Measurements from ENCODE around the gene ACSF2.
"Not testable (repeated sequence)": the region's sequence is repeated elsewhere in the genome, so short reads cannot be mapped to it uniquely, and the experiment has no call there.

Gene ACSF2

DNA sequence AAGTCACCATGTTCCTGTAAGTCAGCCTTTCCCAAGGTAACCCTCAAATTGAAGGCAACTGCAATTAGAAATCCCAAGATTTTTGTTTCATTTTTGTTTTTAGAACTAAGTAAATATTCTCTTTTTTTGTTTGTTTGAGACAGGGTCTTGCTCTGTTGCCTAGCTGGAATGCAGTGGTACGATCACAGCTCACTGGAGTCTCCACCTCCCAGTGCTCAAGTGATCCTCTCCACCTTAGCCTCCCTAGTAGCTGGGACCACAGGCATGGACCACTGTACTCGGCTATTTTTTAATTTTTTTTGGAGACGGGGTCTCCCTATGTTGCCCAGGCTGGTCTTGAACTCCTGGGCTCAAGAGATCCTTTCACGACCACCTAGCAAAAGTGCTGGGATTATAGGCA, 18.1 kb upstream of the ACSF2 start:
- FAIRE-seq: no peak
- DNase-seq (ENCODE audit: insufficient read length, low spot score): no peak
- TF ChIP-seq POLR2A (IDR thresholded peaks at IDR 0.05; ENCODE audit: low read depth, low read length): no peak
- TF ChIP-seq TAF1 (IDR thresholded peaks at IDR 0.05; ENCODE audit: low read depth, low read length): no peak
- TF ChIP-seq PAX5 (IDR thresholded peaks at IDR 0.05; ENCODE audit: insufficient read depth, low read length, severe bottlenecking): no peak
- TF ChIP-seq POLR2AphosphoS5 (IDR thresholded peaks at IDR 0.05; ENCODE audit: low read depth, low read length): no peak

DNA sequence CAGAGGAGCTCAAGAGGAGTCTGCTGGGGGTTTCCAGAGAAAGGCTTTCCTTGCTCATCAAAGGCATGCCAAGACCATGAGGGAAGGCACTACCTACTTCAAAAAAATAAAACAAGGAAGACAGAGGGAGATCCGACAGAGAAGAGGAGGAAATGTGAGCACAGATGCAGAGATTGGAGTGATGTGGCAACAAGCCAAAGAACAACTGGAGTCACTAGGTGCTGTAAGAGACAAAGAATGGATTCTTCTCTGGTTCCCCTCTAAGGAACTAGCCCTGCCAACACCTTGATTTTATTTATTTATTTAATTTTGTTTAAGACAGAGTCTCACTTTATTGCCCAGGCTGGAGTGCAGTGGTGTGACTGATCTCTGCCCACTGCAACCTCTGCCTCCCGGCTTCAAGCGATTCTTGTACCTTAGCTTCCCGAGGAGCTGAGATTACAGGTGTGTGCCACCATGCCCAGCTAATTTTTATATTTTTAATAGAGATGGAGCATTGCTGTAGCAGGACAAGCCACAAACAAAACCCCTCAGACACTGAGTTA, 13.8 kb upstream of the ACSF2 start:
- FAIRE-seq (no peak), DNase-seq (ENCODE audit: insufficient read length, low spot score) (no peak)
- TF ChIP-seq SPI1 (IDR thresholded peaks at IDR 0.05; ENCODE audit: low read depth, low read length) (no peak), TAF1 (IDR thresholded peaks at IDR 0.05; ENCODE audit: low read depth, low read length) (no peak), POLR2AphosphoS5 (IDR thresholded peaks at IDR 0.05; ENCODE audit: low read depth, low read length) (no peak), PAX5 (IDR thresholded peaks at IDR 0.05; ENCODE audit: insufficient read depth, low read length, severe bottlenecking) (no peak), POU2F2 (IDR thresholded peaks at IDR 0.05; ENCODE audit: low read depth, low read length) (no peak), POLR2A (IDR thresholded peaks at IDR 0.05; ENCODE audit: low read depth, low read length) (no peak)

DNA sequence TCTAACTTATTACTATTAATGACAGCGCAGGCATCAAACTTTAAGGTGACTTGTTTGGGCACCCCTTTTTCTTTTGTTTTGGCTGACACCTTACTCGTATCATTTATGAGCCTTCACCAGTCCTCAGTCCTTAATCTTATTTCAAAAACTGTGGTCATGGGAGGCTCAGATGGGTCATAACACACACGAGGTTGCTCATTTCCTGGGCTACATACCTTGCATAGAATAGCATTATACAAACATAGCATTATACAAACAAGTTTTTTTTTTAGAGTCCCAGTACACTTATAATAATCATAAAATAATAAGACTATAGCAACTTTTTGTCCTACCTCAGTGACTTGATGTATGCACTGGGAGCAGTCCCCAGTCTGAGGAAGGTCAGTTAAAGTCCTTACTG, 11.2 kb upstream of the ACSF2 start:
- TF ChIP-seq SPI1 (IDR thresholded peaks at IDR 0.05; ENCODE audit: low read depth, low read length) (no peak), PAX5 (IDR thresholded peaks at IDR 0.05; ENCODE audit: insufficient read depth, low read length, severe bottlenecking) (no peak), POLR2A (IDR thresholded peaks at IDR 0.05; ENCODE audit: low read depth, low read length) (no peak), POLR2AphosphoS5 (IDR thresholded peaks at IDR 0.05; ENCODE audit: low read depth, low read length) (no peak), TAF1 (IDR thresholded peaks at IDR 0.05; ENCODE audit: low read depth, low read length) (no peak), POU2F2 (IDR thresholded peaks at IDR 0.05; ENCODE audit: low read depth, low read length) (no peak)
- no peak for FAIRE-seq
- no peak for DNase-seq (ENCODE audit: insufficient read length, low spot score)

DNA sequence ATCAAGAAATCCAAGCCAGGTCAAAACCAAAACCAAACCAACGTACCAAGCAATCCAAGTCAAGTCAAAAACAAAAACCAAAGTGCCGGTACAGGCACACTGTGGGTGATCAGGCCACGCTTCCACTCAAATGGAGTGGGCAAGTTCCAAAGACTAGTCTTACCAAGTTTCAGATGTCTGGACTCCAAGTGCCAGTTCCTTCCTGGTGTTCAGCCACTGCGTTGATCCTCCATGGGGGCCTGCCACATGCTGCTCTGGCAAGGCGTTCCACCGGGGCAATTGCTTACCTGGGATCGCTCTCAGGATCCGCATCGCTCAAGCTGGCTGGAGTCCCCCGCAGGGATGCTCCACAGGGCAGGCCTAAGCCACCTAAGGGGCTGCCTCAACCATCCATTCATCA, 6.4 kb upstream of the ACSF2 start:
- FAIRE-seq; DNase-seq (ENCODE audit: insufficient read length, low spot score): not testable (repeated sequence)

DNA sequence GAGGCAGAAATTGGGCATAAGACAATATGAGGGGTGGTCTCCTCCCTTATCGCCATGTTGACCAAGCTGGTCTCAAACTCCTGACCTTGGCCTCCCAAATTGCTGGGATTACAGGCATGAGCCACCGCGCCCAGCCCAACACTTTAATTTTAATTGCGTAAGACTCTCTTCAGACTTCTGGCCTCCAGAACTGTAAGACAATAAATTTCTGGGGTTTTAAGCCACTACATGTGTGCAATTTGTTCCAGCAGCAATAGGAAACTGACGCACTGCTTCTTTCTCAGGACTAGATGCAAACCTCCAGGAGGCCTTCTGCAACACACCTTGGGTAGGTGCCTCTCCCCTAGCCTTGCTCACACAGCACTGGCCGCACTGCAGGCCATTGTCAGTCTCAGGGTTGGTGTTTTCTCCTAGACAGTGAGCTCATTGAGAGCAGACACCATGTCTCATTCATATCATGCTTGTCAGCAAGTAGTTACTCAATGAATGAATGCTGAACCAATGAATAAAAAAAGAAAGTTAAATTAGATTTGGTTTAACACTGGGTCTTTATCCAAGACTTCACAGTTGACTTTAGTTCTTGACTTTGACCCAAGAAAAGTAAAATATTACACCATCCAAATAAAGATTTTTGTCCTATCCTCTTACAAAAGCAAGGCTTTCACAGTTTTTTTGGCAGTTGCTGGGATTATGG, 5.5 kb upstream of the ACSF2 start:
- no peak for FAIRE-seq
- DNase-seq (ENCODE audit: insufficient read length, low spot score): no peak
- TF ChIP-seq SPI1 (IDR thresholded peaks at IDR 0.05; ENCODE audit: low read depth, low read length): no peak
- no peak for TF ChIP-seq POU2F2 (IDR thresholded peaks at IDR 0.05; ENCODE audit: low read depth, low read length)
- TF ChIP-seq POLR2AphosphoS5 (IDR thresholded peaks at IDR 0.05; ENCODE audit: low read depth, low read length): no peak
- no peak for TF ChIP-seq PAX5 (IDR thresholded peaks at IDR 0.05; ENCODE audit: insufficient read depth, low read length, severe bottlenecking)
- no peak for TF ChIP-seq TAF1 (IDR thresholded peaks at IDR 0.05; ENCODE audit: low read depth, low read length)
- TF ChIP-seq POLR2A (IDR thresholded peaks at IDR 0.05; ENCODE audit: low read depth, low read length): no peak

DNA sequence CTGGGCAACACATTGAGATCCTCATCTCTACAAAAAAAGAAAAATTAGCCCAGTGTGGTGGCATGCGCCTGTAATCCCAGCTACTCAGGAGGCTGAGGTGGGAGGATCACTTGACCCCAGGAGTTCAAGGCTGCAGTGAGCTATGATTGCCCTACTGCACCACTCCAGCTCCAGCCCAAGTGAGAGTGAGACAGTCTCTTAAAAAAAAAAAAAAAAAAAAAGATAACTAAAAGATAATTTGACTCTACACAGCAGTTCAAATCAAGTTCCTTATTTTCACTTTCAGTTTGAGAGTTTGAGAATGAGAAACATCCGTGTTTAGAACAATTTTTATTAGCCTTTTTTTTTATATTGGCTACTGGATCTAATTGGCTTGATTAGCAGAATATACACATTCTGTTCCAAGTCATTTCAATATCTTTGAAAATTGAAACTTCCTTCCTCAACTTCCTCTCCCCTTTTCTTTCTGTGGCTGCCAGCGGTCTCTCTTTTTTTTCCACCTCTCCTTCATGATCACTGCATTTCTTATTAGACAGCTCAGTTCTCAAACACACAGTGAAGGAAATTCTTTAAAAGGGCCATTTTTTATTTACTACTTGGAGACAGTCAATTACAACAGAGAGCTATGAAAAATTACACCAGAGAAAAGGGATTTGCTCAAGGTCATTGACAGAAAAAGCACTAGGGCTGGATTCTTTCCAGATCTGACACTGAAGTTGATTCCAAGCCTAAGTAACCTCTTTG, 4.5 kb upstream of the ACSF2 start:
- FAIRE-seq (no peak), DNase-seq (ENCODE audit: insufficient read length, low spot score) (no peak)
- TF ChIP-seq POLR2A (IDR thresholded peaks at IDR 0.05; ENCODE audit: low read depth, low read length) (no peak), POLR2AphosphoS5 (IDR thresholded peaks at IDR 0.05; ENCODE audit: low read depth, low read length) (no peak), SPI1 (IDR thresholded peaks at IDR 0.05; ENCODE audit: low read depth, low read length) (no peak), PAX5 (IDR thresholded peaks at IDR 0.05; ENCODE audit: insufficient read depth, low read length, severe bottlenecking) (no peak), POU2F2 (IDR thresholded peaks at IDR 0.05; ENCODE audit: low read depth, low read length) (no peak), TAF1 (IDR thresholded peaks at IDR 0.05; ENCODE audit: low read depth, low read length) (no peak)

DNA sequence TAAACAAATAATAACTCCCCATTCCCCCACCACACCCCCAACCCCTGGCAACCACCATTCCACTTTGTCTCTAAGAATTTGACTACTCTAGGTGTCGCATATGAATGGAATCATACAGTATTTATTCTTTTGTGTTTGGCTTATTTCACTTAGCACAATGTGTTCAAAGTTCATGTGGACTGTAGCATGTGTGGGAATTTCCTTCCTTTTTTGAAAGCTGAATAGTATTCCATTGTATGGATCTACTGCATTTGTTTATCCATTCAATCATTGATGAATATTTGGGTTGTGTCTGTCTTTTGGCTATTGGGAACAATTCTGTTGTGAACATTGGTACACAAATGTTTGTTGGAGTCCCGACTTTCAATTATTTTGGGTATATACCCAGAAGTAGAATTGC, 3.3 kb upstream of the ACSF2 start:
- TF ChIP-seq TAF1 (IDR thresholded peaks at IDR 0.05; ENCODE audit: low read depth, low read length) (no peak), POLR2AphosphoS5 (IDR thresholded peaks at IDR 0.05; ENCODE audit: low read depth, low read length) (no peak), PAX5 (IDR thresholded peaks at IDR 0.05; ENCODE audit: insufficient read depth, low read length, severe bottlenecking) (no peak), SPI1 (IDR thresholded peaks at IDR 0.05; ENCODE audit: low read depth, low read length) (no peak), POLR2A (IDR thresholded peaks at IDR 0.05; ENCODE audit: low read depth, low read length) (no peak)
- FAIRE-seq: no peak
- DNase-seq (ENCODE audit: insufficient read length, low spot score): no peak

DNA sequence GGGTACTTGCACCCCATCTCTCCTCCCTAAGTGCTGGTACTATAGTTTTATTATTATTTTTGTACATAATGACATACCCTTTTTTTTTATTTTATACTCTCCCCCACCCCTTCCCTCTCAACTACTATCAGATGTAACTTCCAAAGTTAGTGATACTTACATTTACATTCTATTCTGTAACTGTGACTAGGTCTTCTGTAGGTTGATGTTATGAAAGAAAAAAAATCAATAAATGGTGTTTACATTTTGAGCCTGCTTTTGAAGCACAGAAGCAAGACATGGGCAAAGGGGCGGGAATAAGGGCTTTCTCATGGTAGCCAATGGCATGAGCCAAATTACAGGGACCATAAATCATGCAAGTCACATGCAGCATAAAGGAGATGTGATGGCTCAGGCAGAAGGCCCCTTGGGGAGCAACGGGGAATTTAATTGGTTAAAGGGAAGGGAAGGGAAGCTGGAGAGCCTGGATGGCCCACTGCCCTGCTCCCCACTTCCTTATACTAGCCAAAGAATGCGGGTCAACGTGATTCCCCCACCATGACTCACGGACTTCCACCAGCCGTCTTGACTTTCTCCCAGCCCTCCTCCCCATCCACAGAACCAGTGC, 2.4 kb upstream of the ACSF2 start:
- FAIRE-seq: no peak
- TF ChIP-seq POU2F2 (IDR thresholded peaks at IDR 0.05; ENCODE audit: low read depth, low read length) (no peak), PAX5 (IDR thresholded peaks at IDR 0.05; ENCODE audit: insufficient read depth, low read length, severe bottlenecking) (no peak), TAF1 (IDR thresholded peaks at IDR 0.05; ENCODE audit: low read depth, low read length) (no peak), POLR2AphosphoS5 (IDR thresholded peaks at IDR 0.05; ENCODE audit: low read depth, low read length) (no peak), SPI1 (IDR thresholded peaks at IDR 0.05; ENCODE audit: low read depth, low read length) (no peak), POLR2A (IDR thresholded peaks at IDR 0.05; ENCODE audit: low read depth, low read length) (no peak)
- DNase-seq (ENCODE audit: insufficient read length, low spot score): no peak

DNA sequence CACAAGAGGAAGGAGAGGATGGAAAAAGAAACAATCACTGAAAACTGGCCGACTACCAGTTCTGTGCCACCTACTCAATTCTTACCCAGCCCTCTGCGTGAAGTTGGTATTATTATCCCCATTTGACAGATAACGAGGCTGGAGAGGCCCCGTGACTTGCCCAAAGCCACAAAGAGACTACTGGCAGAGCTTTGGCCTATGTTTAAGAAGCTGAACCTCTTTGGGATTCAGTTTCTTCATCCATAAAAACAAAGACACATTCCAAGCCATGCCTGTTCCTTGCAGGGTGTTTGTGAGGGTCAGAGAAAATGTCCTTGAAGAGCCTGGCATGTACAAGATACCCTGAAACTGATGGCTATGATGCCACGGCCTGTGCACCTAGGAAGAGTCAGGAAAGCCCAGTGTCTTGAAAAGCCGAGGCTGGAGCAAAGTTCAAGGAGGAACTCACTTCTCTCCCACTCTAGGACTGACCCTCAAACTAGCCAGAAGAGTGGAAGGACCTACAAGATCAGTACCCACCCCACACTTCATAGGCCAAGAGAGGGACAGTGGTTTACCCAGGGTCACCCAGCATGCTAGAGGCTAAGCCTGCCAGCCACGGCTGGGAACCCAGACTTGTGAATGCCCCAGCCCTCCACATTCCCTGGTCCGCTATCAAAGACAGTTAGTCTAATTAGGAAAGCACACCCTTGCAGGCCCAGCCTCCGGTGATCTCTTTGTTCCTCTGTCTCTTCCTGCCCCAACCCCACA, 1.6 kb upstream of the ACSF2 start:
- DNase-seq (ENCODE audit: insufficient read length, low spot score) (no peak), FAIRE-seq (no peak)
- no peak for TF ChIP-seq POLR2AphosphoS5 (IDR thresholded peaks at IDR 0.05; ENCODE audit: low read depth, low read length)
- TF ChIP-seq SPI1 (IDR thresholded peaks at IDR 0.05; ENCODE audit: low read depth, low read length): no peak
- no peak for TF ChIP-seq POU2F2 (IDR thresholded peaks at IDR 0.05; ENCODE audit: low read depth, low read length)

Measured in GM12891 (cell line).